ENCODE results near the gene PRR3.

Gene PRR3

DNA sequence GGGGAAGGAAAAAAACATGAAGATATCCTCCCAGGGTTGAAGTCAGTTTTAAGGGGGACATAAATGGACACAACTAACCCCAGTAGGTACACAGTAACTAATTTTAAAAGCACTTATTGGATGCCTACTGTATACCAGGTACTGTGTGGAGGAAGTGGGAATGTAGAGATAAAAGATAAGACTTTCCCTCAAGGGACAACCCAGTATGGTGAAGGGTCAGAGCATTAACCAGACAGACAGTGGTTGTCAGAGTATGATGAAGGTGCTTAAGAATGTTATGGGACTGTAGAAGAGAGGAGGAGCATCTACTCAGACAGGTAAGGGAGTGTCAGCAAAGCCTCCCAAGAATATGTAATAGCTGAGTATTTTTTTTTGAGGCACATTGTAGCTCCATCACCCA is 15.1 kb downstream of the PRR3 start:
- no peak for DNase-seq

DNA sequence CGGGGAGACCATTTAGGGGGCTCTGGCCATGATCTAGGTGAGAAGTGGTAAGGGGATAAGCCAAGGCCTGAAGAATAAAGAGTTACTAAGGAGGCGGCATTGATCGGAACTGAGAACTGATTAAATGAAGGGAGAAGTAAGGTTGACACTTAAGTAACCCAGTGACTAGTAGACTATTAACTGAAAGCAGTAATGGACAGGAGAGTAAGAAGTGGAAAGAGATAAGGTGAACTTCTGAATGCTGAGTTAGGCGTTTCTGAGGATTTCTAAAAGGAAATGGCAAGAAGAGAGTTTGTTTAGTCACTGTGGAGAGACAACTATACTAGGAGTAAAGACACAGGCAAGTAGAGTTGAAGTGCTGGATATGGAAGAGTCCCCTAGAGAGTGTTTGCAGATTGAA is 16.0 kb downstream of the PRR3 start:
- no peak for DNase-seq

DNA sequence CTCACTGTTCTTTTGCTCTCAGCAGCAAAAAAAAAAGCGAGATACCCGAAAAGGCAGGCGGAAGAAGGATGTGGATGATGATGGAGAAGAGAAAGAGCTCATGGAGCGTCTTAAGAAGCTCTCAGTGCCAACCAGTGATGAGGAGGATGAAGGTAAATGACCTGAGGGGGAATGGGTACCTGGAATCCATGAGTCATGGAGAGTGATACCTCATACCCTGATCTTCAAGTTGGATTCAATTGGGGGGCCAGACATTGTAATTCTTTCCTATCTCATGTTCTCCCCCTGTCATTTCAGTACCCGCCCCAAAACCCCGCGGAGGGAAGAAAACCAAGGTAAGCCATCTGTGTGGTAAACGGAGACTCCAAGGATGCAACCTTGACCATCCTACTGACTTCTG is 21.0 kb downstream of the PRR3 start:
- no peak for DNase-seq

DNA sequence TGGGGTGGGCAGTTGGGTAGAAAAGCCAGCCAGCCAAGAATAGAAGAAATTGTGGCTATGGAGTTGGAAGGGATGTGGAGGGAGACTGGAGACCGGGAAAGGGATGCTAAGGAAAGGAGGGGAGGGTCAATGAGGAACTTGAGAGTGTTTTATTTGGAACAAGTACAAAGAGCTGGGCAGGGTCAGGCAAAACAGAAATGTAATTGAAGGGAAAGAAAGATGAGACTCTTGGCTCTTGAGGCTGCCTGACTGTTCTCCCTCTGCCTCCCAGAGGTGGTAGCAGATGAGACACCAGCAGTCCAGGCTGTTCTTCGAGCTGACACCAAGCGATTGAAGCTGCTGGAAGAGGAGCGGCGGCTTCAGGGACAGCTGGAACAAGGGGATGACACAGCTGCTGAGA is 26.8 kb downstream of the PRR3 start:
- no peak for DNase-seq

DNA sequence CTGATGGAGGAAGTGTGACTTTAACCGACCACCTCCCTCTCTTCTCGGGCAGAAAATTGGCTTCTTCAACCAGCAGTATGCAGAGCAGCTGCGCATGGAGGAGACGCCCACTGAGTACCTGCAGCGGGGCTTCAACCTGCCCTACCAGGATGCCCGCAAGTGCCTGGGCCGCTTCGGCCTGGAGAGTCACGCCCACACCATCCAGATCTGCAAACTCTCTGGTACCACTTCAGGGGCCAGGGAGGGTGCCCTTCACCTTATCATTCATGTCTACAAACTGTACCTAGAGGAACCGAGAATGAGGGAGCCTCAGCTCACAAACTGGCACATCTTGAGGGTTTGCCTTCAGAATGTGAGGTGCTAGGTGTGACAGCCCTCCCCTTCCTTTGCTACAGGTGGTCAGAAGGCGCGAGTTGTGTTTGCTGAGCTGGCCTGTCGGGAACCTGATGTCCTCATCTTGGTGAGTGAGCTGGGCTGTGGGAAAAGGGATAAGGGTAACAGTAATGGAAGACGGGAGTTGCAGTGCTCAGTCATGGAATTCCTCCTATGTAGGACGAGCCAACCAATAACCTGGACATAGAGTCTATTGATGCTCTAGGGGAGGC is 32.8 kb downstream of the PRR3 start:
- no peak for DNase-seq

DNA sequence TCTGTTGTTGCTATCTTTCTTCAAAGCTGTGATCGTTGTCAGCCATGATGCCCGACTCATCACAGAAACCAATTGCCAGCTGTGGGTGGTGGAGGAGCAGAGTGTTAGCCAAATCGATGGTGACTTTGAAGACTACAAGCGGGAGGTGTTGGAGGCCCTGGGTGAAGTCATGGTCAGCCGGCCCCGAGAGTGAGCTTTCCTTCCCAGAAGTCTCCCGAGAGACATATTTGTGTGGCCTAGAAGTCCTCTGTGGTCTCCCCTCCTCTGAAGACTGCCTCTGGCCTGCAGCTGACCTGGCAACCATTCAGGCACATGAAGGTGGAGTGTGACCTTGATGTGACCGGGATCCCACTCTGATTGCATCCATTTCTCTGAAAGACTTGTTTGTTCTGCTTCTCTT is 33.4 kb downstream of the PRR3 start:
- DNase-seq: no peak

DNA sequence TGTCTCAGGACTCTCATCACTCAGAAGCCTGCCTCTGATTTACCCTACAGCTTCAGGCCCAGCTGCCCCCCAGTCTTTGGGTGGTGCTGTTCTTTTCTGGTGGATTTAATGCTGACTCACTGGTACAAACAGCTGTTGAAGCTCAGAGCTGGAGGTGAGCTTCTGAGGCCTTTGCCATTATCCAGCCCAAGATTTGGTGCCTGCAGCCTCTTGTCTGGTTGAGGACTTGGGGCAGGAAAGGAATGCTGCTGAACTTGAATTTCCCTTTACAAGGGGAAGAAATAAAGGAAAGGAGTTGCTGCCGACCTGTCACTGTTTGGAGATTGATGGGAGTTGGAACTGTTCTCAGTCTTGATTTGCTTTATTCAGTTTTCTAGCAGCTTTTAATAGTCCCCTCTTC is 33.9 kb downstream of the PRR3 start:
- no peak for DNase-seq

DNA sequence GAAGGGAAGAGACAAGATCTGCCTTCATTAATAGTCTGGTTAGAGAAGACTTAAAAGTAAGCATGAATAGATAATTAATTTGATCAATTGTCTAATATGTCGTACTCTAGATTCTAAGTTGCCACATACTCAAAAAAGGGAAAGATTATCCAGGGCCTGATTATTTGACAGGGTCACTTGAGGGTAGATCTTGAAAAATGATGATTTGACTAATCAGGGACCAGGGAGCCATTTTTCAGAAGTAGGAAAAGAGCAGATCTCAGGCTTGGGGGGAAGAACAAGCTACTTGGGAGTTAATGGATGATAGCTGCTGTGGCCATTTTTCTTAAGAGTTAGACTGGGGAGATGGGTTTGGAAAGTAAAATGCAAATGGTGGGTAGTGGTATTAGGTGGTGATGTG is 35.2 kb downstream of the PRR3 start:
- no peak for DNase-seq

DNA sequence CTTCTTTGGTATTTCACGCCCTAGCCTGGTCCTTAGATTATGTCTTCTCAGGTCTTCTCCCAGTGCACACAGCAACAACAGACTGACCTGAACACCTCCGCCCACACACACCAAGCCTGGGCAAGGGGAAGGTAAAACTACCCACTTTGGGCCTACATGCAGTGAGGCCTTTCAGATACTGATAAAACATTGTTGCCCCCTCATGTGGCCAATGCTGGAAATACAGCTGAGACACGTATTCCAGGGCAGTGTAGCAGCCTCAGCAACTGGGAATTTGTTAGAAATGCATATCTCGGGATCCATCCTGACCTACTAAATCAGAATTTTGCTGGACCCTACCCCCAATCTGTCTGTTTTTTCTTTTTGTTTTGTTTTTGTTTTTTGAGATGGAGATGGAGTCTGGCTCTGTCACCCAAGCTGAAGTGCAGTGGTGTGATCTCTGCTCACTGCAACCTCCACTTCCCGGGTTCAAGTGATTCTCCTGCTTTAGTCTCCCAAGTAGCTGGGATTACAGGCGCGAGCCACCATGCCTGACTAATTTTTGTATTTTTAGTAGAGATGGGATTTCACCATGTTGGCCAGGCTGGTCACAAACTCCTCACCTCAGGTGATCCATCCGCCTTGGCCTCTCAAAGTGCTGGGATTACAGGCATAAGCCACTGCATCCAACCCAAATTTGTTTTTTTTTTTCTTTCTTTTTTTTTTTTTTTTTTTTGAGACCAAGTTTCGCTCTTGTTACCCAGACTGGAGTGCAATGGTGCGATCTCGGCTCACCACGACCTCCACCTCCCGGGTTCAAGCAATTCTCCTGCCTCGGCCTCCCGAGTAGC is 40.4 kb downstream of the PRR3 start:
- DNase-seq: peak; percentile 36

DNA sequence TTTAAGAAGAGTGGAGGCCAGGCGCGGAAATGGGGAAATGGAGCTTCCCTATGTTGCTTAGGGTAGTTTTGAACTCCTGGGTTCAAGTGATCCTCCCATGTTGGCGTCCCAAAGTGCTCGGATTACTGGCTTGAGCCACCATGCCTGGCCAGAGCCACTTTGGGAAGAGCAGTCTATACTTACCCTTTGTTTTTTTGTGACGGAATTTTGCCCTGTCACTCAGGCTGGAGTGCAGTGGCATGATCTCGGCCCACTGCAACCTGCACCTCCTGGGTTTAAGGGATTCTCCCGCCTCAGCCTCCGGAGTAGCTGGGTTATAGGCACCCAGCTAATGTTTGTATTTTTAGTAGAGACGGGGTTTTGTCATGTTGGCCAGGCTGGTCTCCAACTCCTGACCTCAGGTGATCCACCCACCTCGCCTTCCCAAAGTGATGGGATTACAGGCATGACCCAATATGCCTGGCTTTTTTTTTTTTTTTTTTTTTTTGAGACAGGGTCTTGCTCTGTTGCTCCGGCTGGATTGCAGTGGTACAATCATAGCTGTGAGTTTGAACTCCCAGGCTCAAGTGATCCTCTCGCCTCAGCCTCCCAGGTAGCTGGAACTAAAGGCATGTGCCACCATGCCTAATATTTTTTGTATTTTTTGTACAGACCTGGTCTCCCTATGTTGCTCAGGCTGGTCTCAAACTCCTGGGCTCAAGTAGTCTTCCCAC is 42.0 kb downstream of the PRR3 start:
- DNase-seq: no peak

DNA sequence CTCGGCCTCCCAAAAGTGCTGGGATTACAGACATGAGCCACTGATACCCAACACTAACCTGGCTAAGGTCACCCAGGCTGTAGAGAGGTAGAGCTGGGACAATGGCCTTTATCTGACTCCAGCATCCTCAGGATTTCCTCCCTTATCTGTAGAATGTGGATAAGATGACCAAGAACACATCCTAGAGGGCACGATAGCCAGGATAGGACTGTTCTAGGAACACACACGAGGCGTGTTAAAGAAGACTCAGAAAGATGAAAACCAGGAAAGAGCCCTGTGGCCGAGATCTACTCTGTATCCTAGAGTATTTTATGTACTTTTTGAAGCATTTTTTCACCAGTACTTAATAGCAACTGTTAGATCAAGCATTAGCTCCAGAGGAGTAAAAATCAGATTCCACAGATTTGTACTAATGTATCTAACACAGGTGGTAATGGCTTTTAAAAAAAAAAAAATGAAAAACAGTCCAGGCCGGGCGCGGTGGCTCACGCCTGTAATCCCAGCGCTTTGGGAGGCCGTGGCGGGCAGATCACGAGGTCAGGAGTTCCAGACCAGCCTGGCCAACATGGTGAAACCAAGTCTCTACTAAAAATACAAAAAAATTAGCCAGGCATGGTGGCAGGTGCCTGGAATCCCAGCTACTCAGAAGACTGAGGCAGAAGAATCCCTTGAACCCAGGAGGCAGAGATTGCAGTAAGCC is 42.7 kb downstream of the PRR3 start:
- DNase-seq: no peak

DNA sequence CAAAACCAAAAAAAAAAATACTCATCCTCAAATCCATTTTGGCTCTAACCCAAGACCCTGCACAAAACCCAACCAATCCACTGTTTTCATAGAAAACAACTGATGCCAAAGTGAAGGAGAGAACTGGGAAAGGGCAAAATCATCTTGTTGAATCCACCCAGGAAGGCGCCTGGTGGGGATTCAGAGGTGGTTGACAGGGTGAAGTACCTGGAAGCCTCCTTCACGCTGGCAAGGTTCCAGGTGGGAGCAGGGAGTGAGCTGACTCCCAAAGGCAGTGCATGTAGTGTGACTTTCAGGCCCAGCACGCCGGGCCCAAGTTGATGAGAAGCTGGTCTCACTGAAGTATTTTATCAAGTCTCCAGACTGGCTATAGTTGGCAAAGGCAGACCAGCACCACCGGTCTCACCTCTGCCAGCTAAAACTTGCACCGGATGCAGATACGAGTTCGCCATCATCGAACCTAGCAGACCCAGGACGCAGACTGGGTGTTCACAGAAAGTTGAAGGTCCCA is 43.4 kb downstream of the PRR3 start:
- no peak for DNase-seq

DNA sequence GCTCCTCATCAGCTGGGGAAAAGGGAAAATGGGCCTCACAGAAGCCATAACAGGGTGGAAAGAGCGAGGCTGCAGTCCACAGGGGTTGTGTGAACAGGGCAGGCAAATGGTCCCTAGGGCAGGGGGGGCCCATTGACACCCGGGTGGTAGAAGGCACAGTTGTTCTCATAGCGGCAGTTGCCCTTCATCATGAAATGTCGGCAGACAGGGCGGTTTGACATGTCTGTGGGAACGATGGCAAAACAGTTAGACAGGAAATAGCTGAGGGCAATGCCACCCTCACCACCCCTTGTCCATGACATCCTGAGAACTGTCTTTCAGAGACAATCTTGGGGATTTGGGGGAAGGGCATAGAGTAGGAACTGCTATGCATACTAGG is 44.3 kb downstream of the PRR3 start:
- DNase-seq: no peak

DNA sequence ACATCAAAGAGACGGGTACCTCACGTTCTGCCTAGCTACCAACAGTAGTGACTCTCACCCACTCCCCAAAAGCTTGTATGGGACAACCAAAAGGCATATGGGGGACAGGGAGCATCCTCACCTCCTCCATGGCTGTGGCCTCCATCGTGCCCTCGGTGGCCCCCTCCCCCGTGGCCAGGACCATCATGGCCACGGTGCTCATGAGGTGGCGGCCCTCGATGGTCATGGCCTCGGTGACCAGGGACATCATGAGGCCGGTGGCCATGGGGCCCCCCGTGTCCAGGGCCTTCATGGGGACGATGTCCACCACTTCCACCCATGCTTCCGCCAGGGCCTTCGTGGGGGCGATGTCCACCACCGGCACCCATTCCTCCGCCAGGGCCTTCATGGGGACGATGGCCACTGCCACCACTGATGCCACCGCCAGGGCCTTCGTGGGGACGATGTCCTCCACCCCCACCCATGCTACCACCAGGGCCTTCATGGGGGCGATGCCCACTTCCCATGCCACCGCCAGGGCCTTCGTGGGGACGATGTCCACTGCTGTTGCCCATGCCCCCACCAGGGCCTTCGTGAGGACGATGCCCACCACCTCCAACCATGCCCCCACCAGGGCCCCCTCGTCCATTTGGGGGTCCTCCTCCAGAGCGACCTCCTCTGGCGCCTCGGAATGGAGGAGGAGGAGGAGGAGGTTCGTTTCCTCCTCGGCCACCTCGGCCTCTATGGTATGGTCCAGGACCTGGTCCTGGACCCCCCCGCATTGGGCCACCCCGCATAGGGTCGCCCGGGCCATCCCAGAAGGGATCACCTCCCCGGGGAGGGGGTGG is 44.9 kb downstream of the PRR3 start:
- DNase-seq: no peak

DNA sequence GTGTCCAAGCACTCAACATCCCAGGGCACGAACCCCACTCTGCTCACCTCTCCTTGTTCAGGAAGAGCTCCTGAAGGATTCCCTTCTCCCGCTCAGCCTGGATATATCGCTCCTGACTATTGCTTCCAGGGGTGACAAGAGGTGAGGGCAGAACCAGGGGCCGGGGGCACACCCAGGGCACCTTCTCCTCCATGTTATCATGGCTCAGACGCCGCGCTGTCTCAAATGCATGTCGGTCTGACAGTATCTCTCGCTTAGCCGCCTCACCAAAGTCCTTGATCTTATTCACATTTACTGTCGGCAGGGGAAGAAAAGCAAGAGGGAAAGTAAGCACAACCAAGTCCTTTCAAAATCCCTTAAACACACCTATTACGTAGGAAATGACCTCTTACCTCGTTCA is 46.9 kb downstream of the PRR3 start:
- no peak for DNase-seq

DNA sequence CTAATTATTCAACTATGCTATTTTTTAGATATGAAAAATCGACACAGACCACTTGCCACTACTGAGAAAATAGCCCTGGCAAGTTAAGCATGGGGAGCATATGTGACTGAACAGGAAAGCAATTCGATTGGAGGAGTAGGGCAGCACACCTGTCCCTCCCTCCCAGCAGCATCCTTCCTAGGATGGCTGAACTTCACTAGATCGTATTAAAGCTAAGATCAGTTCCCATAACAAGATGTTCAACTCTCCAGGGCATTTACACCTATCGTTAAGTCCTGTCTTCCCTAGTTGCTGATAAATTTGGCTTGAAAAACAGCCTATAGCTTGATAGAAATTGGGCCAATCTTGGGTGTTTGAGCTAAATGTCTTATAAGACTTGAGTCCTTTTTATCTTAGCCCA is 53.0 kb downstream of the PRR3 start:
- DNase-seq: no peak

DNA sequence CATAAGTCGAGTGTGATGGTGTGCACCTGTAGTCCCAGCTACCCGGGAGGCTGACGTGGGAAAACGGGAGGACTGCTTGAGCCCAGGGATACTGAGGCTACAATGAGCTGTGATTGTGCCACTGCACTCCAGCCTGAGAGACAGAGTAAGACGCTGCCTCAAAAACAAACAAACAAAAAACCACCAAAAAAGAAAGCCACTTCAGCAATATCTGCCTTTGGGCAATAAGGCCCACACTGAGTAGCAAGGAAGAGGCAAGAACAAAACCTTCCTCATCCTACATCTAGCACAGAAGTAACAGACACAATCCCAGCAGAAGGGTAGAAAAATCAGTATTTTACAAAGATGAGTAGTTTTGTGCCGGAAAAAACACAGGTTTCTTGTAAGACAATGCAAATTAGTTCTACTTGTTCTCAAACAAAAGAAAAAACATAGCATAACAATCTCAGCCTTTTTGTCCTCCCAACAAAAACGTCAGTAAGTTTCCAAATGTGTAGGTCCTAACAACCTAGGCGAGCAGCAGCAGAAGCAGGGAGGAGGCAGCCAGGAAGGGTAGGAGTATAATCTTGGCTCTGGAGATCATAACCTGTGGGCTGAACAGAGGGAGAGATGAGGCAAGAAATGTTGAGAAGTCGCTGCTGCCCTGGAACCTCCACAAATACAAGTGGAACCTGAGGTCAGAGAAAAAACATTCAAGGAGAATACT is 54.2 kb downstream of the PRR3 start:
- no peak for DNase-seq

DNA sequence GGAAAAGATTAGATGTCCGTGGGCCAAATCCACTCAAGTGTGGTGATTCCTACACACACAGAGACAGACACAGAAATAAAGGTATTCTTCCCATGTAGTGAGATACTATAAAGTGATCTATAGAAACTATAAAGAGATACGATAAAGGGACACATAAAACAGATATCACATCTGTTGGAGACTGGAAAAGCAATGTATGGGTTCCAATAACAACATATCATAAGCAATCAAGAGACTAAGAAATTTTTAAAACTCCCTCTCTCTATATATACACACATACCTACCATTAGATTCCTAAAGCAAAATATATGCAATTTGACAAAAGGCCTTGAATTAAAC is 54.7 kb downstream of the PRR3 start:
- DNase-seq: no peak

DNA sequence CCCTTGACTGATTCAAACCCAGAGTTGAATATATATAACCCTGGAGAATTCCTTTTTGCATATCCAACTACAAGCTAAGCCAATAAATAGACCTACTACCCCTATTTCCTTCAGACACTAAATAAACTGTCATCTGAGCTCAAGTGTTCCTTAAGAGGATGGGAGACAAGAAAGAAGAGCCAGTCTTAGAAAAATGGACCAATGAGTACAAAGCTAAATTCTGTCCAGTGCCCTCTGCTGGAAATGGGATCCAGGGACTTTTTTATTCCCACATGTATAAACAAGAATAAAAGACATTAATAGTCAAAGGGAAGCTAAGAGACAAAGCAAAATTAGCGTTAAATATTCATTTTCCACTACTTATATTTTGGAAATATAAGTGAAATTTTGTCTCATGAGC is 55.1 kb downstream of the PRR3 start:
- DNase-seq: no peak

DNA sequence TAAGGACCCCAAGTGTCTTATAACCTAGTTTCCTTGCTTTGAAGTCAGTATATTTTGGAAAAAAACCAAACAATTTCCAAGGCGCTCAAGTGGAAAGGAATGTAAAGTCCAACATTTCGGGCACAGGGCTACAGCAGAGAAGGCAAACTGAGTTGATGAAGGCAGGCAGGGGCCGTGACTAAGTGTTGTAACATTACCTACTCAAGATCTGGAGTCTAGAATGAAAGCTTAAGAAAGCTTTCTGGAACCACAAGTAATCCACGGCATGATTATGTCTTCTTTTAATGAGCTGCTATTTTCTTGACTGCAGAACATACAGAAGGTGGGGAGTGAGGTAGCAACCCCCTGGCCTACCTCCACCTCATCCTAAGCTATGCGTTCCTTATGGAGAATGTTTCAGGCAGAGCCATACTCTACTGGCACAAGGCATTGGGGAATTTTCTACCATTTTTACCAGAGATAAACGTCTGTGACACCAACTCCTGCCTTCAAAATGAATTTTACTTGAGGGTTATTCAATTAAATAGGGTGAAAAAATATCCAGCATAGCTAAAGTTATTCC is 55.7 kb downstream of the PRR3 start:
- DNase-seq: no peak
